Measurements from ENCODE around the gene IFNGR1. TPM values are rescaled to one million over a fixed set of nuclear protein-coding genes. Genes with fewer than 3 reads are reported as not detected.

IFNGR1 gene
- polyA plus RNA-seq, 6 donors from 2014 or later, result 62.8 to 86.0 (median 70.8) TPM

DNA sequence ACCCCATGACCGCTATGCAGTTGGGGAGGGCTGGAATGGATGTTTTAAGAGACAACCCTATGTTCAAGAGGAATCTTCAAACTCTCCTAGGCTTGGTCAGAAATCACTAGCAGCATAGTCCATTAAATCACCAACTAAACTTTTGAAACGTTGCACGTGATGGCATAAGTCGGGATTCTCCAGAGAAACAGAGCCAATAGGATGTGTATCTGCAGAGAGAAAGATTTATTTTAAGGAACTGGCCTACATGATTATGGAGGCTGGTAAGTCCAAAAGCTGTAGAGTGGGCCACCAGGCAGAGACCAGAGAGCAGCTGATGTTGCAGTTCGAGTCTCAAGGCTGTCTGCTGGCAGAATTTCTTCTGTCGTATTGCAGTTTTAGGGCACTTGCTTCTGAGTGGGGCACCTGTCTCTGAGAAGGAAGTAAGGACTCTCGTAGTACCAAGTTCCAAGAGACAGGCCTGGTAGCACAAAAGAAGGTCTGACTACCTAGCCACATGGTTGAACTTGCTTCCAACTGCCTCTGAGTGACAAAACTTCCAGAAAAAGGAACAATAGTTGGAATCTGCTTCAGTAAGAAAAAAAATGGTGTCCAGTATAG, 11.9 kb upstream of the IFNGR1 start:
- ATAC-seq (ENCODE audit: low read depth in 2 of 2) (peak; percentile 48 to 56), DNase-seq (no peak)
- Mint-ChIP-seq H3K27ac (peak overlapping the region; percentile 53 to 87 (median 72)), H3K27me3 (no peaks in the 10 kb centered on the region), H3K9me3 (peaks cover 0 to 1% (median 0%) of the 10 kb centered on the region in 7 donors), H3K36me3 (no peaks in the 10 kb centered on the region), H3K4me1 (peaks cover 55 to 80% (median 68%) of the 10 kb centered on the region in 3 donors), H3K4me3 (peak overlapping the region in 4 of 8 donors; percentile 16 to 57 (median 40))

DNA sequence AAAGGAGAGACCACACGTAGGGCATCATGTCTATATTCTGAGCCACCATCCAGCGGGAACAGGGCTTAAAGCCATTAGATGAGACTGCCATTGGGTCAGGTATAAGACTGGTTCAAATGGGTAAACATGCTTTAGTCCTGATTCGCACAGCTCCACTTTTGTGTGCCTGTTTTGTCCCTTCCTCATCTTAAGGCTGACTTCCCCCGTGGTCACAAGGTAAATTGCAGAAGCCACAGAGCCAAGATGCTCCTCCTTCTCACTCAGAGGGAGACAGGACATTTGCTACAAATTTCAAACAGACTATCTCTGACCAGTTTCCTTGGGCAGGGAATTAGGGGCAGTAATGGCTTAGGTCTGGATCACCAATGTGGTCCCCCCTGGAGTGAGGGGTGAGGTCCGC, 11.4 kb upstream of the IFNGR1 start:
- no peak for DNase-seq
- H3K27me3 Mint-ChIP-seq, result no peaks in the 10 kb centered on the region
- peaks cover 51 to 76% (median 63%) of the 10 kb centered on the region in 3 donors for H3K4me1 Mint-ChIP-seq
- peak; percentile 36 to 57 for ATAC-seq (ENCODE audit: low read depth in 2 of 2)
- H3K4me3 Mint-ChIP-seq, result peak overlapping the region in 5 of 8 donors; percentile 35 to 45 (median 39)
- H3K36me3 Mint-ChIP-seq, result no peaks in the 10 kb centered on the region
- peak overlapping the region in 3 of 6 donors; percentile 53 to 87 (median 73) for H3K27ac Mint-ChIP-seq
- peaks cover 0 to 1% (median 0%) of the 10 kb centered on the region in 7 donors for H3K9me3 Mint-ChIP-seq

DNA sequence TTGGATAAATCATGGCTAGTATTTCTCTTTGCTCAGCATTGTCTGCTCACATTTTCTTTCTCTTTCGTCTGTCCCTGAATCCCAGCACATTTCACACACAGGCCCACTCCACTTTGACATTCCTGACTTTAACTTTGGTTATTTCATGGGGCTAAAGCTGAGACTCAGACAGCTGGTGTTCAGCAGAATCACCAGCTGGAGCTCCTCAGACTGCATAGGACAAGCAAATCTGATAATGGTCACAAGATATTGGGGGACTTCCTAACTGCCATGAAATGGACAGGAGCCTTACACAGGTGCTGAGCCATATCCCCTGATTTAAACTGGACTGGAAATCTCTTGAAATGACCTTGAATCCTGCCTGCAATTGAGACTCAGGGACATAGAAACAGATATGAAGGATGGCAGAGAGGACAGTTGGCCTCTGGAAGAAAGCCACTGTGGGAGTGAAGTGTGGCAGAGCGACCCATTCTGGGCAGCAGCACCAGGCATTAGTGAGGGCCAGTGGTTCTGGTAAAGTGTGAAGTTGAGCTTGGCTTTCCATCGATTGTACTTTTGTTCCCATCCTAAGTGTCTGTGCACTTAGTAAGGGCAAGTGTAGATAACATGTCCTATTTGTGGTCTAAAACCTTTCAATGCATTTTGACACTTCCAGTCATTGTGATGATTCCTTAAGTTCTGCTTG, 10.0 kb upstream of the IFNGR1 start:
- DNase-seq (no peak), ATAC-seq (ENCODE audit: low read depth in 2 of 2) (no peak)
- Mint-ChIP-seq H3K36me3 (no peaks in the 10 kb centered on the region), H3K9me3 (peaks cover 0 to 1% (median 0%) of the 10 kb centered on the region in 7 donors), H3K4me3 (no peak overlapping the region), H3K4me1 (peaks cover 51 to 81% (median 64%) of the 10 kb centered on the region in 3 donors), H3K27me3 (no peaks in the 10 kb centered on the region), H3K27ac (peak overlapping the region in 1 of 6 donors; percentile 60)

DNA sequence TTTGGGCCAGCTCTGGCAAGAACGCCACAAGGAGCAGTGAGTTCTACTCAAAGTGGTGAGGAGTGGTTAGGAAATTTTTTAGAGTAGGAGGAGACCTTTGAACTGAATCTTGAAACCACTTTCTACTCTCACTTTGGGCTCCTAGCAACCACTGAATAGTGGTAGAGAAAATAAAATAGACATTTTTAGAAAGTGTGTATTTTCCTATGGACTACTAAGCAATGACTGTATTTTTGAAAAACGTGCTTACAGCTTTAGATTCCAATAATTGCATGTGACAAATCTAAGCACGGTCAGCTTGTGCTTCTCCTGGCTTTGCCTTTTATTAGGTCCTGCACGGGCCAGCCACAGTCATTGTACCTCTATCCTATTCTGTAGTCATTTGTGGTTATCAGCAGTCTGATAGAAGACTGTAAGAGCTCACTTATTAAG, 8.7 kb upstream of the IFNGR1 start:
- H3K4me1 Mint-ChIP-seq, result peaks cover 52 to 81% (median 64%) of the 10 kb centered on the region in 3 donors
- ATAC-seq (ENCODE audit: low read depth in 2 of 2) (no peak), DNase-seq (no peak)
- no peaks in the 10 kb centered on the region for H3K27me3 Mint-ChIP-seq
- no peaks in the 10 kb centered on the region for H3K36me3 Mint-ChIP-seq
- peak overlapping the region in 2 of 6 donors; percentile 31 to 47 for H3K27ac Mint-ChIP-seq
- peaks cover 0 to 1% (median 0%) of the 10 kb centered on the region in 7 donors for H3K9me3 Mint-ChIP-seq
- no peak overlapping the region for H3K4me3 Mint-ChIP-seq

DNA sequence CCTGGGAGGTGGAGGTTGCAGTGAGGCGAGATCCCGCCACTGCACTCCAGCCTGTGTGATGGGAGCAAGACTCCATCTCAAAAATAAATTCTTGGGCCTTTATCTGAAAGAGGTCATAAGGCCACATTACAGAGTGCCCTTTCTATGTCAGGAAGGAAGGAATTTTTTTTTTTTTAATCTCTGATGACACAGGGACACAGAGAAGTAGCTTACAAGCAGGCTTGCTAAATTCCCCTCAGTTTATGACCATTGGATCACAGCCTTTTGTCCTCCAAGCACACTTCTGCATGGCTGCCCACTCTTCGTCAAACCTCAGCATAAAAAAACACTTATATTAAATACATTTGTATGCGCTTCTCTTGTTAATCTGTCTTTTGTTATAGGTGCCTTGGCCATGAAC, 7.5 kb upstream of the IFNGR1 start:
- DNase-seq, result no peak
- ATAC-seq (ENCODE audit: low read depth in 2 of 2), result no peak
- Mint-ChIP-seq H3K4me3 (no peak overlapping the region), H3K9me3 (no peaks in the 10 kb centered on the region), H3K27ac (peak overlapping the region in 1 of 6 donors; percentile 69), H3K4me1 (peaks cover 55 to 80% (median 67%) of the 10 kb centered on the region in 3 donors), H3K36me3 (no peaks in the 10 kb centered on the region), H3K27me3 (no peaks in the 10 kb centered on the region)

DNA sequence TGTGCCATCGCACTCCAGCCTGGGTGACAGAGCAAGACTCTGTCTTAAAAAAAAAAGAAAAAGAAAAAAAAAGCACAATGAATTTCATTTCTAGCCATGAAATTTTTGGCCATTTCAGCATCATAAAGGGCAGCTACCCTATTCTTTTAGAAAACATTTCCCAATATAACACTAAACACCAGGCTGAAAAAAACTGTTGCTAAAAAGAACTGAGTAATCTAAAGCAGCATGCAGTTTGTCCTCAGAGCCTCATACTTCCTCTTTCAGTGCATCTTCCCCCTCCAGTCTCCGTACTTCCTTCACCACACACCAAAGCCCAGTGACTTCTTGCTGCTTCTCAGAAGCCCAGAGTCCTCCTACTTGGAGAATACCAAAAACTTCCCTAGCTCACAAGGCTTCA, 5.6 kb upstream of the IFNGR1 start:
- H3K4me1 Mint-ChIP-seq, result peaks cover 54 to 80% (median 64%) of the 10 kb centered on the region in 3 donors
- H3K36me3 Mint-ChIP-seq, result no peaks in the 10 kb centered on the region
- ATAC-seq (ENCODE audit: low read depth in 2 of 2) (peak; percentile 87 to 88), DNase-seq (peak; percentile 72)
- peak overlapping the region in 4 of 6 donors; percentile 44 to 94 (median 78) for H3K27ac Mint-ChIP-seq
- peak overlapping the region; percentile 30 to 75 (median 54) for H3K4me3 Mint-ChIP-seq
- H3K27me3 Mint-ChIP-seq, result no peaks in the 10 kb centered on the region
- no peaks in the 10 kb centered on the region for H3K9me3 Mint-ChIP-seq

DNA sequence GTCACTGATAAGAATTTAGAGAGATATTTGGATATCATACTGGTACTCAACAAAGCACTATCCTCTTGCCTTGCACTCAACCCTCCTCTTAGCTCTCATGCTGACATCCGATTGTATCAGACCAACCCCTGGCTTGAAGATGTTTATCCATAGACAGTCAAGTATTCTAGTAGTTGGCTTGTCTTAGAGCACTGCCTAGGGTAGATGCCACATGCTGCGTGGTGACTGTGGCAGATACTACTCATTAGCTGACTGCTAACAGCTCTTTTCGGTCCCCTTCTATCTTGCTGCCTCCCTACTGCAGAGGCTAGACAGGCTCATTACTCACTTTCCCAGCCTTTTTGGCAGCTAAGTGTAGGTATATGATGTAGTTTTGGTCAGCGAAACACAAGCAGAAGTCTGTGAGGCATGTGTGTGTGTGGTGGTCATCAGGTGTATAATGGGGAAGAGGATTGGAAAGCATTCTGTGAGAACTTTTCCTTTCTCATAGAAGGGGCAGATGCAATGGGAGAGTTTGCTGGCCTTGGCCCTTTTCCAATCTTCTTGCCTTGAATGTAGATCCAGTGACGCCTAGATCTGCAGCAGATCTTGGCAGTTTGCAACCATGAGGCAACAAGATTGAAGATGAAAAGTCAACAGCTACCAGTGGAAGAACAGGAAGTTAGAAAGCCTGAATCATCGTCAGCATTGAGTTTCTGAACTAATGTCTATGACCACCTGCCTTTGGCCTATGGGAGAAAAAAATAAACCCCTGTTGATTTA, 4.4 kb upstream of the IFNGR1 start:
- H3K27ac Mint-ChIP-seq, result peak overlapping the region in 4 of 6 donors; percentile 67 to 74 (median 74)
- no peak for ATAC-seq (ENCODE audit: low read depth in 2 of 2)
- peaks cover 50 to 77% (median 59%) of the 10 kb centered on the region in 3 donors for H3K4me1 Mint-ChIP-seq
- no peaks in the 10 kb centered on the region for H3K9me3 Mint-ChIP-seq
- peak overlapping the region; percentile 11 to 88 (median 53) for H3K4me3 Mint-ChIP-seq
- DNase-seq, result peak; percentile 25
- peaks cover 0 to 5% of the 10 kb centered on the region in 2 donors for H3K36me3 Mint-ChIP-seq
- H3K27me3 Mint-ChIP-seq, result no peaks in the 10 kb centered on the region

DNA sequence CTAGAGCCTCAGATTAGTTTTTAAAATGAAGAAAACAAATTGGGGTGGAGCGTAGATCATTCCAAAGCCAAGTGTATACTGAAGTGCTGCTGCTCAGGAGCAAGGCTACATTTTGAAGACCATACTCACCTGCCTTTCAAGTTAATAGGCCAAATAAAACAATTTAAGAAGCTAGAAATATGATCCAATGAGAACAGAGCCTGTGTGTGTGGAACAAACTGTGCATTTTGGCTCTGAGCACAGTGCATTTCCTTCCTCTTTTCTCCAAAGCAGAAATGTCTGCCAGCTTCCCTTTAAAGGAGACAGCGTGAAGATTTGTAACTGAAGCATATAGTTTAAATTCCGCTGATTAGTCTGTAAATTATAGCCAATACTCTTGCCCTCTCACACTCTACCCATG, 3.2 kb upstream of the IFNGR1 start:
- H3K27me3 Mint-ChIP-seq, result no peaks in the 10 kb centered on the region
- no peaks in the 10 kb centered on the region for H3K9me3 Mint-ChIP-seq
- peak overlapping the region; percentile 23 to 85 (median 67) for H3K4me3 Mint-ChIP-seq
- H3K27ac Mint-ChIP-seq, result peak overlapping the region; percentile 69 to 94 (median 87)
- ATAC-seq (ENCODE audit: low read depth in 2 of 2) (peak; percentile 27 to 33), DNase-seq (peak; percentile 69)
- H3K36me3 Mint-ChIP-seq, result peaks cover 5 to 7% of the 10 kb centered on the region in 2 donors
- peaks cover 59 to 80% (median 62%) of the 10 kb centered on the region in 3 donors for H3K4me1 Mint-ChIP-seq

DNA sequence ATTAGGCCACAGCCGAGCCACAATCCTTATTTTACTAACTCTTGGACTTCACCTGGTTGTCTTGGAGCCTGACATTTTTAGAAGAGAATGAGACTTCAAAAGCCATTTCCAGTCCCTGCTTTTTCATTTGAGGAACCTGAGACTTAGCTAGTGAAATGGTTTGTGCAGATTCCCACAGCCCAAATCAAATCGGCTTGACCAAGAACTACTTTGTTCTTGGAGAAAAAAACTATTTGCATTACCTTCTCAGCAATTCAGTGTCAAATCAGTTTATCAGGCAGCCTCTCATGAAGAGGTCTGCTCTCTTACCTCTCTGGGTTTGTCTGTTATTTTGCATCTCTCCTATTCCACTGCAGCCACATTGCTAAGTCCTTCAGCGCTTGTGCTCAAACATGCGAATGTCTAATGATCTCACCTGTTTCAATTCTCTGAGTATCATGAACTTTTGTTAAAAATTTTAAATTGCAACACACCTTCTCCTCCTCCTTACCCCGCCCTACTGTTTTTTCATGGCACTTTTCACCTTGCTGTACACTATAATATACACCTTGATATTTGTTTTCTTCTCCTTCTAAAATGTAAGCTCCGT, 573 bp upstream of the IFNGR1 start:
- Mint-ChIP-seq H3K4me3 (peak overlapping the region; percentile 88 to 100 (median 98)), H3K4me1 (peaks cover 65 to 84% (median 68%) of the 10 kb centered on the region in 3 donors)
- ATAC-seq (ENCODE audit: low read depth in 2 of 2), result no peak

DNA sequence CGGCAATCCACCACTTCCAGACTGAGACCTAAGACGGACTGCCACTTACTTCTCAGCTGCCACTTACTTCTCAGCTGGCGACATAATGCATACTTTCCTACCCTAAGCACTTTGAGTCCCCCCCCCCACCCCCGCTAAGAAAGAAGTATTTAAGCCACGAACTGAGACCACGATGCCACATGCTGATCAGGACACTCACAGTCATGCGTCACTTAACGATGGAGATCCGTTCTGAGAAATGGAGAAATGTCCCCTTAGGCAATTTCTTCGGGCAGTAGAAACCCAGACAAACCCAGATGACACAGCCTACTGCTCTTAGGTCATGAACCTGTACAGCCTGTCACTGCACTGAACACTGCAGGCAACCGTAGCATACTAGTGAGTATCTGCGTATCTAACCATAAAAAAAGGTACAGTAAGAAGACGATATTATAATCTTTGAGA, 690 bp downstream of the IFNGR1 start:
- no peaks in the 10 kb centered on the region for H3K27me3 Mint-ChIP-seq
- H3K4me1 Mint-ChIP-seq, result peaks cover 67 to 84% (median 68%) of the 10 kb centered on the region in 3 donors
- ATAC-seq (ENCODE audit: low read depth in 2 of 2), result peak; percentile 62 to 68
- peak; percentile 65 for DNase-seq
- peaks cover 7 to 14% of the 10 kb centered on the region in 2 donors for H3K36me3 Mint-ChIP-seq
- H3K9me3 Mint-ChIP-seq, result no peaks in the 10 kb centered on the region
- H3K27ac Mint-ChIP-seq, result peak overlapping the region; percentile 99 to 100 (median 99)
- H3K4me3 Mint-ChIP-seq, result peak overlapping the region; percentile 94 to 100 (median 98)

More for the DNA sequence above, 573 bp upstream of the IFNGR1 start:
- H3K9me3 Mint-ChIP-seq, result no peaks in the 10 kb centered on the region
- DNase-seq, result no peak
- H3K27ac Mint-ChIP-seq, result peak overlapping the region; percentile 93 to 99 (median 98)
- H3K36me3 Mint-ChIP-seq, result peaks cover 5 to 7% of the 10 kb centered on the region in 2 donors
- no peaks in the 10 kb centered on the region for H3K27me3 Mint-ChIP-seq

DNA sequence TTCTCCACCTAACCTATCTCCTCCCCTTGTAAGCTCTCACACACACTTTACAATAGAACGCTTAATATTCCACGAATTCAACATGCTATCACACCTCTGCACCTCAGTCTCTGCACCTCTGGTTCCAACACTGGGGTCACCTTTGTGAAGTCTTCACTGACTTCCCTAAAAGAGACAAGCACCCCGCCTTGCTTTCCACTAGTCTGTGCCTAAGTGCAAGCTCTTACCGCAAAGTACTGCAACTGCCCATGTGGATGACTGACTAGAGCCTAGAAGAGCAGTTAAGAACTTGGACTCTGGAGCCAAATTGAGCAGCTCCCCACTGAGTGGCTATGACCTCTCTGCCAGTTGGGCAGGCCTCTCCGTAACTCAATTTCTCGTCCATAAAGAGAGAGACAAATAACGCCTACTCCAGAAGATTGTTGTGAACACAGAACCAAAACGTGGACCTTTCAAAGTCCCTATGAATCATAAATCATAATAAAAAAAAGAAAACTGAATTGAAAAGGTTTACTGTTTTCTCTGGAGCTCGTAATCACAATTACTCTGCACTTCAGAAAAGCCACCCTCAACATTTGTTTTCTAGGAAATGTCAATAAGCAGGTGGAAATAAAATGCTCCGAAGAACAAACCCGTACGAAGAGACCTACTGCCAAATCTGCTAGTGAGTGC, 1.2 kb downstream of the IFNGR1 start:
- DNase-seq, result peak; percentile 49
- peak; percentile 27 to 29 for ATAC-seq (ENCODE audit: low read depth in 2 of 2)
- Mint-ChIP-seq H3K36me3 (peaks cover 7 to 19% of the 10 kb centered on the region in 2 donors), H3K4me1 (peaks cover 67 to 83% (median 68%) of the 10 kb centered on the region in 3 donors), H3K9me3 (no peaks in the 10 kb centered on the region), H3K27me3 (no peaks in the 10 kb centered on the region), H3K27ac (peak overlapping the region; percentile 99 to 100 (median 99)), H3K4me3 (peak overlapping the region; percentile 94 to 100 (median 98))

DNA sequence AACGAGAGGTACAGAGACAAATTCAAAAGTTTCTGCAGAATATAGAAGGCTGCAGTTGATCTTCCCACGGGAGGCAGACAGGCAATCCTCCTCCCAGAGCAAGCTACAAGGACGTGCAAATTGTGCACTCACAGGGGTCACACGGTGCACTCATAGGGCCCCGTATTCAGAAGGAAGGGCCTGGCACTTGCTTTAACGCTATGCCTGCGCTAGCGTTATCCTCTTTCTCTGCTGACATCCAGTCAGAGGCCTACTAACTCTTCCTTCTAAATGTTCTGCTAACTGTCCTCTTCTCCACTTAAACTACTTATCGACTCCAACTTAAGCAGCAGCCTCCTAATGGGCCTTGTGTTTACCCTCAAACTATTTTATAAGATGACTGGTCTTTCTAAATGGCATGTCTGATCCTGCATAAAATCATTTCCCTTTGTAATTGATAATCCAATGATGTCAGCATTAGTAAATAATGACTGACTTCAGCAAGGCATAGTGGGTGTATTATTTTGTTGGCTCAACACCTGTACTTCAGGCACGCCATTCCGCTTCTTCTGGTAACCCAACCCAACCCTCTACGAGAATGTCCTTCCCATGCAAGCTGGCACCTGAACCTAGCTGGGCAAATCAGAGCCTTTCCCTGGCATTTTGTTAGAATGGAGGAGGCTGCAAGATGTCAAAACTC, 2.2 kb downstream of the IFNGR1 start:
- H3K27ac Mint-ChIP-seq, result peak overlapping the region; percentile 24 to 99 (median 76)
- ATAC-seq (ENCODE audit: low read depth in 2 of 2), result no peak
- no peak for DNase-seq
- peaks cover 7 to 20% of the 10 kb centered on the region in 2 donors for H3K36me3 Mint-ChIP-seq
- H3K9me3 Mint-ChIP-seq, result no peaks in the 10 kb centered on the region
- H3K4me1 Mint-ChIP-seq, result peaks cover 65 to 85% (median 66%) of the 10 kb centered on the region in 3 donors
- no peaks in the 10 kb centered on the region for H3K27me3 Mint-ChIP-seq
- H3K4me3 Mint-ChIP-seq, result peak overlapping the region; percentile 94 to 100 (median 98)
